H1 (cell line): ENCODE measurements around the gene MRFAP1. TPM values are rescaled to one million over a fixed set of nuclear protein-coding genes. Genes with fewer than 3 reads are reported as not detected.

Experiments used
- CHD7 ChIP-seq: fragments of 300-600 bp; sonication (generic); IDR thresholded peaks from 2 replicates; pipeline ENCODE4 v1.7.1; 2012; ENCODE audit warnings: low read length, moderate library complexity, mild to moderate bottlenecking, inconsistent platforms; ENCODE audit not compliant: insufficient replicate concordance
- CREB1 ChIP-seq: IDR thresholded peaks from 2 replicates; pipeline ENCODE4 v1.6.1; 2012; ENCODE audit warnings: inconsistent platforms
- EP300 ChIP-seq, 2 experiments: IDR thresholded peaks; 1 replicate in 1 of 2; 2 replicates in 1 of 2; pipeline ENCODE4 v1.6.1; 2011 to 2012; ENCODE audit warnings: low read depth in 2 of 2, low read length in 2 of 2, mild to moderate bottlenecking in 2 of 2, borderline replicate concordance in 1 of 2, inconsistent platforms in 1 of 2, moderate library complexity in 1 of 2
- GTF2F1 ChIP-seq: IDR thresholded peaks from 2 replicates; pipeline ENCODE4 v1.6.1; 2012; ENCODE audit warnings: low read depth, low read length, improper control_type of control experiment, borderline replicate concordance
- HDAC2 ChIP-seq, 2 experiments: fragments of 300-600 bp in 1 of 2; sonication (generic) in 1 of 2; IDR thresholded peaks; 2 replicates each; pipeline ENCODE4 v1.6.1; 2011 to 2012; ENCODE audit warnings: low read depth in 2 of 2, low read length in 2 of 2, mild to moderate bottlenecking in 2 of 2, moderate library complexity in 2 of 2, borderline replicate concordance in 1 of 2, inconsistent platforms in 1 of 2
- KDM4A ChIP-seq: IDR thresholded peaks from one replicate; pipeline ENCODE4 v1.7.1; 2012; ENCODE audit warnings: low read depth, mild to moderate bottlenecking, moderate library complexity, low read length, inconsistent platforms; ENCODE audit not compliant: severe bottlenecking
- YY1 ChIP-seq: IDR thresholded peaks from 2 replicates; pipeline ENCODE4 v1.6.1; 2011; ENCODE audit warnings: low read depth, mild to moderate bottlenecking, low read length
- polyA plus RNA-seq, 7 experiments: library from polyadenylated mRNA; depleted of rRNA in 3 of 7; stranded (reverse) in 5 of 7; unstranded in 2 of 7; fragments of >200 nt in 5 of 7; fragments of 200-250 nt in 2 of 7; gene quantifications; 1 replicate in 5 of 7; 2 replicates in 1 of 7; 4 replicates in 1 of 7; pipeline versions ENCODE4 v1.2.1 to v1.2.3, GENCODE V29; 2011 to 2013; ENCODE audit warnings: missing spikeins in 2 of 7, mixed read lengths in 2 of 7
- total RNA-seq: library from RNA; stranded (reverse); fragmentation: NEBNext Ultra II Directional; extraction: Animal tissue kit (Norgen Biotek cat#: 25700); gene quantifications from 2 replicates; pipeline ENCODE4 v1.2.1, GENCODE V29; 2021

The MRFAP1 gene
- total and polyA plus RNA-seq, 2 of the 8 experiments (the other 6 are each of a cell fraction or from before 2014, with no cell fraction given): 108 to 307 TPM

GRCh38 chr4:6662591-6662990, 22.1 kb downstream of the MRFAP1 start (continued):
- TF ChIP-seq CHD7 (no peak), EP300 (IDR thresholded peaks at IDR 0.05; ENCODE audit: borderline replicate concordance in 1 of 2, low read depth in 2 of 2, low read length in 2 of 2) (no peak), GTF2F1 (no peak), KDM4A (no peak), YY1 (no peak), HDAC2 (IDR thresholded peaks at IDR 0.05; ENCODE audit: borderline replicate concordance in 1 of 2, low read depth in 2 of 2, low read length in 2 of 2) (no peak), CREB1 (no peak)
